ENCODE results near the gene CPNE2.

GRCh38 chr16:57169327-57169726 lies 76.9 kb downstream of the CPNE2 start:
- TF ChIP-seq CTCF (IDR thresholded peaks at IDR 0.05): no peak
- no peak for TF ChIP-seq POLR2A (IDR thresholded peaks at IDR 0.05)
